ENCODE data around the gene CACNA1B. TPM values are rescaled to one million over a fixed set of nuclear protein-coding genes. Genes with fewer than 3 reads are reported as not detected.

CACNA1B gene
- total and polyA plus RNA-seq, 3 donors from 2014 or later, result 7.6 to 15.7 (median 11.0) TPM

DNA sequence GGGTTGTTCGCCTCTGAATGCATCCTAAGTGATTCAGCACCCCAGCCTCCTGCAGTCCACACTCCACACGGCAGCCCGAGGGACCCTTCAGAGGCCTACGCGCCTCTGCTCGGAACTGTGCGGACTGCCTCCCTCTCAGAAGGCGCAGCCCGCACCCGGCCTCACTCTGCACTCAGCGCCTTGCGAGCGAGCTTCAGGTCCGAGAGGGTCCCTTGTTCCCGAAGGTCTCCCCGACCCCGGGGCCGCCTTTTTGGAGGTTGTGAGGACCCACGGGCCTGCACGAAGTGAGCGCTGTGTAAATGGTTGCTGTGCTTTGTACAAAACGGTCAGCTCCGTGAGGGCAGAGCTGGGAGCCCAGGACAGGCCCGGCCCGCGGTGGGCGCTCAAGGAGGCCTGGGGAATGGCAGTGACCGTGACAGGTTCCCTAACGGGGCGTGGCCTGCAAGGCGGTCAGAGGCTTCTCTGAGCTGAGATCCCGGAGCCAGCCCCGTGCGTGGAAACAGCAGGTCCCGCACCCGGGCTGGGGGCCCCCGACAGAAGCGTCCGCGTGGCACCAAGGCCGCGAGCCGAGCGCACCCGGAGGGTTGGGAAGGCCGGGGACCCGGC lies 698 bp upstream of the CACNA1B start:
- H3K27ac ChIP-seq, result no peak overlapping the region
- TF ChIP-seq POLR2A (IDR thresholded peaks at IDR 0.05), result no peak
- TF ChIP-seq, protein P1, sequence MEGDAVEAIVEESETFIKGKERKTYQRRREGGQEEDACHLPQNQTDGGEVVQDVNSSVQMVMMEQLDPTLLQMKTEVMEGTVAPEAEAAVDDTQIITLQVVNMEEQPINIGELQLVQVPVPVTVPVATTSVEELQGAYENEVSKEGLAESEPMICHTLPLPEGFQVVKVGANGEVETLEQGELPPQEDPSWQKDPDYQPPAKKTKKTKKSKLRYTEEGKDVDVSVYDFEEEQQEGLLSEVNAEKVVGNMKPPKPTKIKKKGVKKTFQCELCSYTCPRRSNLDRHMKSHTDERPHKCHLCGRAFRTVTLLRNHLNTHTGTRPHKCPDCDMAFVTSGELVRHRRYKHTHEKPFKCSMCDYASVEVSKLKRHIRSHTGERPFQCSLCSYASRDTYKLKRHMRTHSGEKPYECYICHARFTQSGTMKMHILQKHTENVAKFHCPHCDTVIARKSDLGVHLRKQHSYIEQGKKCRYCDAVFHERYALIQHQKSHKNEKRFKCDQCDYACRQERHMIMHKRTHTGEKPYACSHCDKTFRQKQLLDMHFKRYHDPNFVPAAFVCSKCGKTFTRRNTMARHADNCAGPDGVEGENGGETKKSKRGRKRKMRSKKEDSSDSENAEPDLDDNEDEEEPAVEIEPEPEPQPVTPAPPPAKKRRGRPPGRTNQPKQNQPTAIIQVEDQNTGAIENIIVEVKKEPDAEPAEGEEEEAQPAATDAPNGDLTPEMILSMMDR (IDR thresholded peaks at IDR 0.05), result no peak
- 41 to 55% methylated on average over 22 to 47 of the region's 47 CpGs for WGBS, 2 donors
- no peaks in the 10 kb centered on the region for H3K9me3 ChIP-seq
- no peaks in the 10 kb centered on the region for H3K4me1 ChIP-seq
- H3K36me3 ChIP-seq (ENCODE audit: low read depth, missing control alignments), result no peaks in the 10 kb centered on the region
- DNase-seq, result no peak
- H3K4me3 ChIP-seq, result peak overlapping the region; percentile 43
- intact Hi-C loops (cut with DNase I; ENCODE audit: low total_unique reads), result no loop called here
- no peaks in the 10 kb centered on the region for H3K27me3 ChIP-seq

DNA sequence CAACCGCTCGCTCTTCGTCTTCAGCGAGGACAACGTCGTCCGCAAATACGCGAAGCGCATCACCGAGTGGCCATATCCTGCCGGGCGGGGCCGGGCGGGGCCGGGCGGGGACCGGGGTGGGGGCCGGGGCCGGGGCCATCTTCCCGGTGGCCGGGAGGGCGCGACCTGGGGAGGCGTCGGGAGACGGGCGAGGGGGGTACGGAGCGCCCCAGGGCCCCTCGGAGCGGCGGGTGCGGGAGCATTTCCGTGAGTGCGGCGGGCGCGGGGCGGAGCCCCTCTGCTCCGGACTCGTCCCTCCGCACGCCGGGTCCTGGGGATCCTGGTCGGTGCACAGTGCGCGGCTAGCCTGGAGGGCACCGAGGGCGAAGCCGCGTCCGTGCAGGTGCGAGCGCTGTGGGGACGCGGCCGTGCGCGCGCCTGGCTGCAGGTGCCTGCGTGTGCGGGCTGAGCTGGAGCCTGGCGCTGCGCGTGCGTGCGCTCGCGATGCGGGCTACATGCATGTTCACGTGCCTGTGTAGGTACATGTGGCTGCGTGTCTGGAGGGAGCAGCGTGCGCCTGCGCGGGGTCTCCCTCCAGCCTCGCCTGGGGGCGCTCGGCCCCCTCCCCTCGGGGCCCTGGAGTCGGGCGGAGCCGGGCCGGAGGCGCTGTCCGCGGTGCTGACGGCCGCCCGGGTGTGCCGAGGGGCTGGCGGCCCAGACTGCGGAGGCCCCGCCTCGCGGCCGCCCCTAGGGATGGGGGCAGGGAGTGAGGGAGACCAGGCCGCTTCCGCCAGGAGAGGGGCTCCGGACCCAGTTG lies 762 bp downstream of the CACNA1B start:
- H3K4me3 ChIP-seq, result peak overlapping the region; percentile 39 to 58
- no peaks in the 10 kb centered on the region for H3K4me1 ChIP-seq
- H3K36me3 ChIP-seq (ENCODE audit: low read depth, missing control alignments), result no peaks in the 10 kb centered on the region
- H3K27me3 ChIP-seq, result no peaks in the 10 kb centered on the region
- peak; percentile 49 for DNase-seq
- no peaks in the 10 kb centered on the region for H3K9me3 ChIP-seq
- TF ChIP-seq, protein P1 (IDR thresholded peaks at IDR 0.05), result no peak
- no peak for TF ChIP-seq POLR2A (IDR thresholded peaks at IDR 0.05)
- 2 to 3% methylated on average over 10 to 100 of the region's 101 CpGs for WGBS, 2 donors
- H3K27ac ChIP-seq, result no peak overlapping the region
- intact Hi-C loops (cut with DNase I; ENCODE audit: low total_unique reads), result no loop called here

DNA sequence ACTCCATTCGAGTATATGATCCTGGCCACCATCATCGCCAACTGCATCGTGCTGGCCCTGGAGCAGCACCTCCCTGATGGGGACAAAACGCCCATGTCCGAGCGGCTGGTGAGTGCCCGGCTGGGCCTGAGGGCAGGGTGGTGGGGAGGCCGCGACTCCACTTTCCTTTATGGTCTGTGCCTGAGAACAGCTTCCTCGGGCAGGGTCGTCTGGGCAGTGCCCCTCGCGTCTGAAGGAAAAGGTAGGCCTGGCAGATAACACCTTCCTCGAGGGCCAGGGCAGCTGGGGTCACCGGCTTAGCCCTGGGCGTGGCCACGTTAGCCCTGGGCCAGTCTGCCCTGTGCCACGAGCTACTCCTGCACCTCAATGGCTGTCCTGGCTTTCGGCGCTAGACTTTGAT lies 1.5 kb downstream of the CACNA1B start:
- Histone ChIP-seq H3K27me3 (no peaks in the 10 kb centered on the region), H3K9me3 (no peaks in the 10 kb centered on the region)
- WGBS, 2 donors, result 77% methylated on average over 20 of the region's 20 CpGs; no CpG with 5 or more reads in 1 of the 2 donors

DNA sequence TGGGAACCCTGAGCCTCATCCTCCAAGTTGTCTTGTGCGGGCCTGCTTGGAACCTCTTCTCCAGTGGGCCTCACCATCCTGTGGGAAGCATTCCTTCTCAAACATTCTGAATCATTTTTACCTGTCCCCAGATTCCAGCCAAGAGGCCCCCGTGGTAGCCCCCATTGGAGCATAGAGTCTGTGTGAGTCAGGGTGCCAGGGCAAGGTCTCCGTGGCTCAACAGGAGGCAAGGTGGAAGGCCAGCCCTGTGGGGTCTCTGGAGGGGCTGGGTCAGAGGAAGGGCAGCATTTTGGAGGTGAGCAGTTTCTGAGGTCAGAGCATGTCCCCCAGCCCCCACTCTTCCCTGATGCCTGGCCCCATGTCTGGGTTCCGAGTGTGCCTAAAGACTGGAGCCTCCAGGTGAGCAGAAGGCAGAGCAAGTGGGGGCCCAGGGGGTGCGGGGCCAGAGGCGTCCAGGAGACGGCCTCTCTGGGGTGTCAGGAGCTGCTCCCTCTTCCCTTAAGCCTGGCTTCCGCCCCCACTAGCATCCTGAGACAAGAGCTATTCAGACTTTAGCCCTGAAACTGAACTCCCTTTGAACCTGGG lies 2.1 kb downstream of the CACNA1B start:
- TF ChIP-seq, protein P1 (IDR thresholded peaks at IDR 0.05), result no peak
- no peak for TF ChIP-seq POLR2A (IDR thresholded peaks at IDR 0.05)
- Histone ChIP-seq H3K4me1 (no peaks in the 10 kb centered on the region), H3K36me3 (ENCODE audit: low read depth, missing control alignments) (no peaks in the 10 kb centered on the region), H3K27ac (no peak overlapping the region), H3K4me3 (no peak overlapping the region), H3K27me3 (no peaks in the 10 kb centered on the region), H3K9me3 (no peaks in the 10 kb centered on the region)
- DNase-seq, result no peak
- 90 to 94% methylated on average over 2 to 8 of the region's 8 CpGs for WGBS, 2 donors
- intact Hi-C loops (cut with DNase I; ENCODE audit: low total_unique reads), result no loop called here

More for the DNA sequence above, 1.5 kb downstream of the CACNA1B start:
- no peak for DNase-seq
- intact Hi-C loops (cut with DNase I; ENCODE audit: low total_unique reads), result no loop called here
- H3K27ac ChIP-seq, result no peak overlapping the region
- H3K36me3 ChIP-seq (ENCODE audit: low read depth, missing control alignments), result no peaks in the 10 kb centered on the region
- H3K4me3 ChIP-seq, result peak overlapping the region in 1 of 2 donors; percentile 58
- TF ChIP-seq, protein P1 (IDR thresholded peaks at IDR 0.05), result no peak
- TF ChIP-seq POLR2A (IDR thresholded peaks at IDR 0.05), result no peak
- H3K4me1 ChIP-seq, result no peaks in the 10 kb centered on the region

All from testis (tissue), 3 donors.